Neutrophil (primary cell): Measurements from ENCODE around the gene SERPINA4.

ENCODE experiments used
- H3K27ac ChIP-seq: fragments of 200-600 bp; sonication (generic); 2 replicates; pipeline ENCODE4 v1.5.1; 2016; ENCODE audit warnings: mild to moderate bottlenecking, moderate library complexity
- H3K27me3 ChIP-seq: fragments of 200-600 bp; sonication (generic); 2 replicates; pipeline ENCODE4 v1.6.0; 2016; ENCODE audit warnings: mild to moderate bottlenecking
- H3K36me3 ChIP-seq: fragments of 200-600 bp; sonication (generic); 2 replicates; pipeline ENCODE4 v1.5.1; 2017
- H3K4me1 ChIP-seq, 2 experiments: fragments of 200-600 bp in 1 of 2; sonication (generic) in 1 of 2; 1 replicate in 1 of 2; 2 replicates in 1 of 2; pipeline versions ENCODE4 v1.5.1 to v1.6.1; 2013 to 2016; ENCODE audit warnings: low read depth in 1 of 2, low read length in 1 of 2, mild to moderate bottlenecking in 1 of 2, moderate library complexity in 1 of 2; ENCODE audit not compliant: control insufficient read depth in 1 of 2, insufficient read depth in 1 of 2
- H3K4me3 ChIP-seq, 2 experiments: fragments of 200-600 bp in 1 of 2; sonication (generic) in 1 of 2; 1 replicate in 1 of 2; 2 replicates in 1 of 2; pipeline ENCODE4 v1.5.1; 2013 to 2016; ENCODE audit warnings: low read depth in 1 of 2, low read length in 1 of 2, mild to moderate bottlenecking in 1 of 2, moderate library complexity in 1 of 2
- H3K9me3 ChIP-seq: fragments of 200-600 bp; sonication (generic); 2 replicates; pipeline ENCODE4 v1.5.1; 2016
- TF ChIP-seq, protein P1 (sequence below): fragments of 200-600 bp; sonication (generic); IDR thresholded peaks from 2 replicates; pipeline ENCODE4 v1.5.1; 2016; ENCODE audit warnings: antibody characterized with exemption

Gene SERPINA4

DNA sequence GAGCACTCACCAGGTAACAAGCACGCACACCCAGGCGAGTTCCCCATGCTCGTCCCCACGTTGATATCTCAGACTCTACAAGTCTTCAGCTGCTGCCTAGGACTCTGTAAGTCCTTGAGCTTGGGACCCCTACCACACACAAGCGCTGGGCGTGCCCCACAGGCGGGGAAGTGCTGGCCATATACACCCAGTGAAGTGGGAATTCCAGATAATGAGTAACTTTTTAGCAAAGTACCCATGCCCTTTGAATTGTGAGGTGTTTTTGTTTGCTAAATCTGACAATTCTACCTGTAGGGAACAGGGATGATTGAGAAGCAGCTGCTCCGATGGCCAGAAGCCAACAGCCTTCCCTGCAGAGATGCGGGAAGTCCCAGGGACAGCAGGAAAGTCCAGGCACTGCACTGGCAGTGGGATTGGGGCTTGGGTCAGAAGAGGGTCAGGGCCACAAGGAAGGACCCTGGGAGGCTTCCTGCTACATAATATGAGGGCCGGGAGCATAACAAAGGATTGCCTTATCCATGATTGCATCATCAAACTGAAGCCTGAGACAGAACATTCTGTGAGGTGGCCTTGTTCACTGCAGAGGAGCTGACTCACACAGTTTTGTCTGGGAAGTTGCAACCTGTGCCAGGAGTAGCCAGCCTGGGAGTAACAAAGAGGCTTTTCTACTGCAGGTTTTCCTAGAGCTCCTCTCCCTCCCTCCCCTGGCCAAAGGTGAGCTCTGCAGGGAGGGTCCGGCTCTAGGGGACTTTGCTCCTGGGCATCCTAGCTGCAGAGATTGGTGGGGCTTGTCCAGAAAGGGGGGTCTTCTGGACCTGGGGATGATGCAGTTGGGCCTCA is 37.8 kb downstream of the SERPINA4 start:
- no peak overlapping the region for H3K27ac ChIP-seq
- no peaks in the 10 kb centered on the region for H3K36me3 ChIP-seq
- no peak overlapping the region for H3K4me3 ChIP-seq
- no peaks in the 10 kb centered on the region for H3K9me3 ChIP-seq
- TF ChIP-seq, protein P1, sequence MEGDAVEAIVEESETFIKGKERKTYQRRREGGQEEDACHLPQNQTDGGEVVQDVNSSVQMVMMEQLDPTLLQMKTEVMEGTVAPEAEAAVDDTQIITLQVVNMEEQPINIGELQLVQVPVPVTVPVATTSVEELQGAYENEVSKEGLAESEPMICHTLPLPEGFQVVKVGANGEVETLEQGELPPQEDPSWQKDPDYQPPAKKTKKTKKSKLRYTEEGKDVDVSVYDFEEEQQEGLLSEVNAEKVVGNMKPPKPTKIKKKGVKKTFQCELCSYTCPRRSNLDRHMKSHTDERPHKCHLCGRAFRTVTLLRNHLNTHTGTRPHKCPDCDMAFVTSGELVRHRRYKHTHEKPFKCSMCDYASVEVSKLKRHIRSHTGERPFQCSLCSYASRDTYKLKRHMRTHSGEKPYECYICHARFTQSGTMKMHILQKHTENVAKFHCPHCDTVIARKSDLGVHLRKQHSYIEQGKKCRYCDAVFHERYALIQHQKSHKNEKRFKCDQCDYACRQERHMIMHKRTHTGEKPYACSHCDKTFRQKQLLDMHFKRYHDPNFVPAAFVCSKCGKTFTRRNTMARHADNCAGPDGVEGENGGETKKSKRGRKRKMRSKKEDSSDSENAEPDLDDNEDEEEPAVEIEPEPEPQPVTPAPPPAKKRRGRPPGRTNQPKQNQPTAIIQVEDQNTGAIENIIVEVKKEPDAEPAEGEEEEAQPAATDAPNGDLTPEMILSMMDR = no peak
- H3K27me3 ChIP-seq = no peaks in the 10 kb centered on the region
- no peaks in the 10 kb centered on the region for H3K4me1 ChIP-seq

DNA sequence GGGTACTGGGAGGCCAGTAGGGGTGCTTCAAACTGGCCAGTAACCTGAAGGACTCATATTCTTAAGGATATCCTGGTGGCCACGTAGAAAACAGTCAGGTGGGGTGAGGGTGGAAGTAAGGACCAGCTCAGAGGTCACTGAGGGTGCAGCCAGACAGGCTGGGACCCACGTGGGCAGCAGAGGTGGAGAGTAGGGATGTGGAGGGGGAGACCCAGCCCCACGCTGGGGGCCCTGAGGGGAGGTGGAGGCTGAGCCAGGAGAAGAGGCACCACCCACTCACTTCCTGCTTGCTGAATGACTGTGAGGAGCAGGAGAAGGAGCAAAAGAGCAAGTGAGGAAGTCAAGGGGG is 38.4 kb downstream of the SERPINA4 start:
- no peak overlapping the region for H3K4me3 ChIP-seq
- H3K36me3 ChIP-seq = no peaks in the 10 kb centered on the region
- H3K27me3 ChIP-seq = no peaks in the 10 kb centered on the region
- H3K27ac ChIP-seq = no peak overlapping the region
- no peaks in the 10 kb centered on the region for H3K9me3 ChIP-seq
- H3K4me1 ChIP-seq = no peaks in the 10 kb centered on the region
- TF ChIP-seq, protein P1 = no peak

DNA sequence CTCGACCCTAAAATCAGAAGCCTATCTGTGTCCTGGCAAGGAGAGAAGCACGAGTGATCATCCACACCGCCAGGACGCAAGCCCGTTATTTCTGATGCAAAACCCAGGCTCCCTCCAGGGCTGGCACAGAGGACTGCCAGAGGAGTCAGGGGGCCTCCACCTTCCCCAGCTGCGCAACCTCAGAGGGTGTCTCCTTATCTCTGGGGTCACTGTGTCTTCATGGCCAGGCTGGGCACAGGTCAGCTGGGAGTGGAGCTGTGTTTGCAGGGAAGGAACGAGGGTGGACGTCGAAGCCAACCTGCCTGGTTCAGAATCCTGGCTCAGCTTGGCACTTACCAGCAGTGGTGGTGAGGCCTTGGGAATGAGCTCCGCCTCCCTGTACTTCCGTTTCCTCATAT is 38.9 kb downstream of the SERPINA4 start:
- no peak overlapping the region for H3K27ac ChIP-seq
- no peaks in the 10 kb centered on the region for H3K27me3 ChIP-seq
- H3K9me3 ChIP-seq = no peaks in the 10 kb centered on the region
- H3K36me3 ChIP-seq = no peaks in the 10 kb centered on the region
- TF ChIP-seq, protein P1 = no peak
- no peak overlapping the region for H3K4me3 ChIP-seq
- no peaks in the 10 kb centered on the region for H3K4me1 ChIP-seq

DNA sequence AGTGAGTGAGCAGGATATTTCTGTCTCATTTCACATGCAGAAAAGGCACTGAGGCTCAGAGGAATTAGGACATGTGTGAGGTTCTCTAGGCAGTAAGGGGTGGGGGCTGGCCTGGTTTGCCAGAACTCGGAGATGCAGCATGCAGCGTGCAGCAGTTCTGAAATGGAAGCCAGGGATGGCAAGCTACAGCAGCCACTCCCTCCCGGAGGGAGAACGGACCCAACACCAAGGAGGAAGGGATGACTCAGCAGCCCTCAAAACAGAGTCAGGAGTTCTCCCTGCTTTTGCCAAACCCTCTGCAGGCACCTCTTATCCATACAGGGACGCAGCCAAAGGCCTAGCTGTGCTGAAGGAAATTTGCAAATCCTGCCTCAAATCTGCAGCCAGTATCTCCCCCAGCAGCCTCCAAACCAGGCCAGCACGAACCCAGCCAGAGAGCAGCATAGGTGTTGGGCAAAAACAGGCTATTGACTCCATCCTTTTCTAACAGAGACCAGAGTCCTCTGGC is 40.7 kb downstream of the SERPINA4 start:
- Histone ChIP-seq H3K4me1 (no peaks in the 10 kb centered on the region), H3K27ac (no peak overlapping the region)

DNA sequence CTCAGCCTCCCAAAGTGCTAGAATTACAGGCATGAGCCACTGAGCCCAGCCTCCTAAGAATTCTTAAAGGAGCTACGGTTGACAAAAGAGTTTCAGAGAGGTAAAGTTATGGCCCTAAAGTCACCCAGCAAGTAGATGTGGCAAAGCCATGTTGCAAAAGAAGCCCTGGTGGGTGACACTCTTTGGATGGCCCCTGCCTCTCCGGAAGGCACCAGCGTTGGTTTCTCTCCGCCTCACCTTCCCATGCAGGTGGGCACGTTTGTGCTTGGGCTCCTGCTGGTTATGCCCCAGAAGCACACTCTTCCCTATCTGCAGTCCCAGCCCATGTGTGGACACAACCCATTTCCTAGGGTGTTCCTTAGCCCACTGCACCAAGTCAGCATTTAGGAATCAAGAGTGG is 41.5 kb downstream of the SERPINA4 start:
- Histone ChIP-seq H3K4me1 (no peaks in the 10 kb centered on the region), H3K4me3 (no peak overlapping the region), H3K9me3 (no peaks in the 10 kb centered on the region), H3K36me3 (no peaks in the 10 kb centered on the region), H3K27ac (no peak overlapping the region), H3K27me3 (no peaks in the 10 kb centered on the region)
- TF ChIP-seq, protein P1 = no peak

More for the DNA sequence above, 40.7 kb downstream of the SERPINA4 start:
- no peaks in the 10 kb centered on the region for H3K27me3 ChIP-seq
- no peak overlapping the region for H3K4me3 ChIP-seq
- no peaks in the 10 kb centered on the region for H3K9me3 ChIP-seq
- no peaks in the 10 kb centered on the region for H3K36me3 ChIP-seq
- TF ChIP-seq, protein P1 = no peak
